Panc1 (cell line): ENCODE results near the gene RUNX3. TPM values are rescaled to one million over a fixed set of nuclear protein-coding genes. Genes with fewer than 3 reads are reported as not detected.

Source experiments
- ATAC-seq: fragments of 200-7000 bp; cut with Tn5 transposase; 2 replicates; pipeline ENCODE4 v1.9.1; 2020; ENCODE audit warnings: mild to moderate bottlenecking, moderate library complexity
- BruUV-seq: library from RNA; stranded (reverse); fragments of 400-500 nt; replicated peaks from 2 replicates; lab custom pipeline; 2021; lab: Mats Ljungman, UMichigan
- CTCF ChIA-PET: fragments of 300-600 bp; sonication (Branson Sonifier 250); formaldehyde crosslinking; loops from one replicate; lab custom pipeline; 2022; ENCODE audit warnings: antibody characterized with exemption; lab: Charles Lee
- POLR2A ChIA-PET: fragments of 300-600 bp; sonication (Branson Sonifier 250); formaldehyde crosslinking; loops from one replicate; lab custom pipeline; 2022; ENCODE audit warnings: antibody characterized with exemption; lab: Charles Lee
- DNase-seq: peaks from one replicate; pipeline ENCODE4 v3.0.0-alpha.2; 2010; ENCODE audit warnings: low read depth, low spot score
- H3K27ac ChIP-seq: 2 replicates; pipeline ENCODE4 v1.5.1; 2011; ENCODE audit warnings: mild to moderate bottlenecking, low read length, inconsistent platforms
- H3K27me3 ChIP-seq: fragments of 200-500 bp; sonication (Bioruptor generic); 2 replicates; pipeline ENCODE4 v1.6.0; 2014; ENCODE audit warnings: low read length, inconsistent platforms; ENCODE audit not compliant: control insufficient read depth, insufficient read depth
- H3K36me3 ChIP-seq: fragments of 200-500 bp; sonication (Bioruptor generic); 2 replicates; pipeline ENCODE4 v1.5.1; 2014; ENCODE audit warnings: inconsistent platforms, mild to moderate bottlenecking, low read length, moderate library complexity; ENCODE audit not compliant: control insufficient read depth, insufficient read depth
- H3K4me1 ChIP-seq: 2 replicates; pipeline ENCODE4 v1.5.1; 2011; ENCODE audit warnings: inconsistent platforms, mild to moderate bottlenecking, low read length, moderate library complexity; ENCODE audit not compliant: control insufficient read depth, insufficient read depth
- H3K4me3 ChIP-seq, 2 experiments: 2 replicates each; pipeline ENCODE4 v1.5.1; 2011 to 2012; ENCODE audit warnings: low read depth in 2 of 2, low read length in 2 of 2, mild to moderate bottlenecking in 2 of 2, inconsistent platforms in 1 of 2, moderate library complexity in 1 of 2
- H3K9me3 ChIP-seq: fragments of 200-500 bp; sonication (Bioruptor generic); 2 replicates; pipeline ENCODE4 v1.5.1; 2014; ENCODE audit warnings: low read depth, mild to moderate bottlenecking, inconsistent platforms, low read length, moderate library complexity; ENCODE audit not compliant: control insufficient read depth, insufficient read depth
- CTCF ChIP-seq: fragments of 450-650 bp; IDR thresholded peaks from 2 replicates; pipeline ENCODE4 v1.5.1; 2017; ENCODE audit warnings: mild to moderate bottlenecking
- POLR2AphosphoS5 ChIP-seq: IDR thresholded peaks from 2 replicates; pipeline ENCODE4 v1.6.1; 2012; ENCODE audit warnings: mild to moderate bottlenecking, low read depth, low read length, moderate library complexity
- REST ChIP-seq, 2 experiments: IDR thresholded peaks; 2 replicates each; pipeline ENCODE4 v1.6.1; 2011 to 2012; ENCODE audit warnings: low read depth in 2 of 2, control low read depth in 1 of 2, low read length in 1 of 2, mild to moderate bottlenecking in 1 of 2, moderate library complexity in 1 of 2; ENCODE audit not compliant: insufficient read depth in 1 of 2
- SIN3A ChIP-seq: IDR thresholded peaks from 2 replicates; pipeline ENCODE4 v1.6.1; 2012; ENCODE audit warnings: low read depth, mild to moderate bottlenecking, low read length, moderate library complexity, borderline replicate concordance; ENCODE audit not compliant: insufficient read depth
- TCF7L2 ChIP-seq: IDR thresholded peaks from 2 replicates; pipeline ENCODE4 v1.6.1; 2011; ENCODE audit warnings: mild to moderate bottlenecking, low read depth, low read length, inconsistent platforms
- in situ Hi-C: cut with HindIII; loops from 2 replicates; pipeline ENCODE4 v1.10.0; 2016; ENCODE audit warnings: low sequenced_read_pairs, low pct_unique_long_range_greater_than_20kb
- intact Hi-C: fragments of 100-400 bp; cut with micrococcal nuclease; formaldehyde crosslinking; loops from one replicate; pipeline ENCODE4 v1.10.0; 2022; ENCODE audit not compliant: unreplicated experiment
- total RNA-seq: library from RNA; stranded (reverse); gene quantifications from one replicate; pipeline ENCODE4 v1.2.1, GENCODE V29; 2021; ENCODE audit not compliant: unreplicated experiment

Gene RUNX3
- total RNA-seq, 1 experiment from 2014 or later: 0.10 TPM

GRCh38 chr1:24906760-24907490 lies 23.2 kb downstream of the RUNX3 start:
- BruUV-seq: no TSS peak
- Histone ChIP-seq H3K36me3 (no peaks in the 10 kb centered on the region), H3K4me1 (no peaks in the 10 kb centered on the region), H3K27me3 (no peaks in the 10 kb centered on the region), H3K27ac (no peak overlapping the region), H3K4me3 (no peak overlapping the region), H3K9me3 (no peaks in the 10 kb centered on the region)
- DNase-seq (no peak), ATAC-seq (no peak)
- TF ChIP-seq POLR2AphosphoS5: no peak
- no peak for TF ChIP-seq SIN3A
- TF ChIP-seq CTCF: no peak
- no peak for TF ChIP-seq REST (IDR thresholded peaks at IDR 0.05; ENCODE audit: insufficient read depth in 1 of 2, low read depth in 2 of 2, low read length in 1 of 2)
- no peak for TF ChIP-seq TCF7L2
- POLR2A ChIA-PET: no interaction called here
- intact Hi-C loops: no loop called here
- in situ Hi-C loops: no loop called here
- CTCF ChIA-PET: interaction anchor here (0.6 kb wide), 1 partner anchor 391 kb away, joined by 8 read pairs; no protein-coding TSS in a partner anchor

GRCh38 chr1:24905979-24906720 lies 23.9 kb downstream of the RUNX3 start:
- Histone ChIP-seq H3K27me3 (no peaks in the 10 kb centered on the region), H3K4me1 (no peaks in the 10 kb centered on the region), H3K9me3 (no peaks in the 10 kb centered on the region), H3K36me3 (no peaks in the 10 kb centered on the region), H3K27ac (no peak overlapping the region), H3K4me3 (no peak overlapping the region)
- BruUV-seq: no TSS peak
- DNase-seq: no peak
- TF ChIP-seq POLR2AphosphoS5 (no peak), SIN3A (no peak), CTCF (no peak), TCF7L2 (no peak), REST (IDR thresholded peaks at IDR 0.05; ENCODE audit: insufficient read depth in 1 of 2, low read depth in 2 of 2, low read length in 1 of 2) (no peak)
- ATAC-seq: no peak
- ChIA-PET CTCF (interaction anchor here (0.6 kb wide), 1 partner anchor 391 kb away, joined by 8 read pairs; no protein-coding TSS in a partner anchor), POLR2A (interaction anchor here (0.6 kb wide), 1 partner anchor 160 kb away, joined by 13 read pairs; no protein-coding TSS in a partner anchor)
- intact Hi-C loops: no loop called here
- in situ Hi-C loops: no loop called here
